Naive thymus-derived CD8-positive, alpha-beta T cell (primary cell): ENCODE measurements around the gene CHTF18. TPM values are rescaled to one million over a fixed set of nuclear protein-coding genes. Genes with fewer than 3 reads are reported as not detected.
"Not testable (repeated sequence)": the region's sequence is repeated elsewhere in the genome, so short reads cannot be mapped to it uniquely, and the experiment has no call there.

Experiments
- ATAC-seq, 2 donors: fragments of 150-1000 bp; cut with Tn5 transposase in 1 of 2; sonication (Bioruptor Pico), chemical (Tn5 transposase) in 1 of 2; 1 replicate in 1 of 2; 2 replicates in 1 of 2; pipeline ENCODE4 v1.10.0; 2021; ENCODE audit warnings: mild to moderate bottlenecking in 2 of 2, moderate library complexity in 2 of 2
- POLR2A ChIA-PET: fragments of 350-600 bp; sonication (Branson Sonifier 250); formaldehyde crosslinking; loops from one replicate; lab custom pipeline; 2021; ENCODE audit warnings: antibody characterized with exemption; lab: Charles Lee
- DNase-seq, 10 donors: peaks; one replicate each; pipeline versions ENCODE4 v3.0.0 to v3.0.0-alpha.2; 2020 to 2022
- H3K27ac Mint-ChIP-seq, 10 donors: one replicate each; pipeline ENCODE4 v1.8.0; 2020 to 2022; ENCODE audit warnings: mild to moderate bottlenecking in 10 of 10, mixed read lengths in 10 of 10, moderate library complexity in 4 of 10, inconsistent platforms in 1 of 10
- H3K27me3 Mint-ChIP-seq, 5 donors: one replicate each; pipeline ENCODE4 v1.8.0; 2021 to 2022; ENCODE audit warnings: mixed read lengths in 5 of 5
- H3K36me3 Mint-ChIP-seq, 3 donors: one replicate each; pipeline ENCODE4 v1.8.0; 2020 to 2022; ENCODE audit warnings: mixed read lengths in 3 of 3, mild to moderate bottlenecking in 2 of 3, inconsistent platforms in 1 of 3
- H3K4me1 Mint-ChIP-seq, 4 donors: one replicate each; pipeline ENCODE4 v1.8.0; 2021 to 2022; ENCODE audit warnings: mixed read lengths in 4 of 4
- H3K4me3 Mint-ChIP-seq, 10 donors: one replicate each; pipeline ENCODE4 v1.8.0; 2020 to 2022; ENCODE audit warnings: mild to moderate bottlenecking in 10 of 10, mixed read lengths in 10 of 10, moderate library complexity in 6 of 10, inconsistent platforms in 1 of 10
- H3K9me3 Mint-ChIP-seq, 9 donors: one replicate each; pipeline ENCODE4 v1.8.0; 2020 to 2022; ENCODE audit warnings: mixed read lengths in 9 of 9, mild to moderate bottlenecking in 3 of 9, inconsistent platforms in 1 of 9, moderate library complexity in 1 of 9
- polyA plus RNA-seq, 3 donors: library from polyadenylated mRNA; unstranded; fragments of 300-500 nt; fragmentation: Illumina TruSeq; gene quantifications; one replicate each; pipeline ENCODE4 v1.2.3, GENCODE V29; 2021
- total RNA-seq, 8 experiments: library from RNA in 2 of 8; stranded (reverse) in 2 of 8; gene quantifications; one replicate each; pipeline ENCODE4 v1.2.3 and lab custom pipeline; 2021 to 2026

The CHTF18 gene
- total and polyA plus RNA-seq, 5 experiments from 2014 or later: 3.5 to 54.3 (median 4.3) TPM

GRCh38 chr16:770411-770810, 18.0 kb upstream of the CHTF18 start:
- DNase-seq (no peak), ATAC-seq (no peak)
- H3K27ac Mint-ChIP-seq: no peak overlapping the region
- no peaks in the 10 kb centered on the region for H3K9me3 Mint-ChIP-seq
- no peaks in the 10 kb centered on the region for H3K27me3 Mint-ChIP-seq
- H3K36me3 Mint-ChIP-seq: no peaks in the 10 kb centered on the region
- POLR2A ChIA-PET: no interaction called here
- H3K4me3 Mint-ChIP-seq: no peak overlapping the region
- no peaks in the 10 kb centered on the region for H3K4me1 Mint-ChIP-seq

- ATAC-seq (no peak), DNase-seq (no peak)
- Mint-ChIP-seq H3K36me3 (no peaks in the 10 kb centered on the region), H3K9me3 (peaks cover 0 to 1% (median 0%) of the 10 kb centered on the region in 9 donors), H3K4me1 (no peaks in the 10 kb centered on the region), H3K27ac (no peak overlapping the region), H3K27me3 (peaks cover 0 to 5% (median 3%) of the 10 kb centered on the region in 5 donors), H3K4me3 (no peak overlapping the region)
- POLR2A ChIA-PET: no interaction called here
Measured at GRCh38 chr16:772959-773358, 15.5 kb upstream of the CHTF18 start.

GRCh38 chr16:774086-775001, 14.1 kb upstream of the CHTF18 start:
- Mint-ChIP-seq H3K9me3 (peaks cover 0 to 1% (median 0%) of the 10 kb centered on the region in 9 donors), H3K36me3 (no peaks in the 10 kb centered on the region), H3K27ac (no peak overlapping the region), H3K4me3 (no peak overlapping the region), H3K4me1 (no peaks in the 10 kb centered on the region), H3K27me3 (peaks cover 0 to 6% (median 3%) of the 10 kb centered on the region in 5 donors)
- ATAC-seq (no peak), DNase-seq (no peak)
- POLR2A ChIA-PET: no interaction called here

- no peak for ATAC-seq
- H3K9me3 Mint-ChIP-seq: peaks cover 0 to 1% (median 0%) of the 10 kb centered on the region in 9 donors
Measured at GRCh38 chr16:775236-775796, 13.1 kb upstream of the CHTF18 start.

GRCh38 chr16:776298-776697, 12.1 kb upstream of the CHTF18 start:
- H3K36me3 Mint-ChIP-seq, H3K4me1 Mint-ChIP-seq, H3K27me3 Mint-ChIP-seq, H3K9me3 Mint-ChIP-seq, DNase-seq, POLR2A ChIA-PET, H3K27ac Mint-ChIP-seq, ATAC-seq, H3K4me3 Mint-ChIP-seq: not testable (repeated sequence)

More at GRCh38 chr16:775236-775796, 13.1 kb upstream of the CHTF18 start:
- POLR2A ChIA-PET: no interaction called here
- DNase-seq: no peak
- H3K4me3 Mint-ChIP-seq: no peak overlapping the region
- H3K27ac Mint-ChIP-seq: no peak overlapping the region
- H3K36me3 Mint-ChIP-seq: no peaks in the 10 kb centered on the region
- H3K27me3 Mint-ChIP-seq: peaks cover 0 to 6% (median 3%) of the 10 kb centered on the region in 5 donors
- no peaks in the 10 kb centered on the region for H3K4me1 Mint-ChIP-seq

GRCh38 chr16:776824-777223, 11.6 kb upstream of the CHTF18 start:
- H3K27ac Mint-ChIP-seq: peak overlapping the region in 1 of 10 donors; percentile 40
- H3K4me3 Mint-ChIP-seq: no peak overlapping the region
- peaks cover 0 to 1% (median 0%) of the 10 kb centered on the region in 9 donors for H3K9me3 Mint-ChIP-seq
- H3K36me3 Mint-ChIP-seq: no peaks in the 10 kb centered on the region
- DNase-seq (no peak), ATAC-seq (no peak)
- peaks cover 0 to 6% (median 3%) of the 10 kb centered on the region in 5 donors for H3K27me3 Mint-ChIP-seq
- no peaks in the 10 kb centered on the region for H3K4me1 Mint-ChIP-seq
- POLR2A ChIA-PET: no interaction called here

GRCh38 chr16:777826-778225, 10.6 kb upstream of the CHTF18 start:
- POLR2A ChIA-PET: no interaction called here
- no peaks in the 10 kb centered on the region for H3K36me3 Mint-ChIP-seq
- ATAC-seq: no peak
- DNase-seq: no peak
- H3K27me3 Mint-ChIP-seq: peaks cover 0 to 6% (median 3%) of the 10 kb centered on the region in 5 donors
- H3K4me1 Mint-ChIP-seq: no peaks in the 10 kb centered on the region
- peak overlapping the region in 2 of 10 donors; percentile 71 to 76 for H3K27ac Mint-ChIP-seq
- peaks cover 0 to 1% (median 0%) of the 10 kb centered on the region in 9 donors for H3K9me3 Mint-ChIP-seq
- no peak overlapping the region for H3K4me3 Mint-ChIP-seq

- ATAC-seq: no peak
- POLR2A ChIA-PET: no interaction called here
- Mint-ChIP-seq H3K27ac (peak overlapping the region in 1 of 10 donors; percentile 53), H3K27me3 (peaks cover 0 to 6% (median 3%) of the 10 kb centered on the region in 5 donors), H3K9me3 (peaks cover 0 to 1% (median 0%) of the 10 kb centered on the region in 9 donors), H3K4me1 (no peaks in the 10 kb centered on the region), H3K4me3 (no peak overlapping the region), H3K36me3 (no peaks in the 10 kb centered on the region)
- no peak for DNase-seq
Measured at GRCh38 chr16:778447-778846, 10.0 kb upstream of the CHTF18 start.

GRCh38 chr16:778909-779527, 9.4 kb upstream of the CHTF18 start:
- DNase-seq: no peak
- ATAC-seq: no peak
- POLR2A ChIA-PET: no interaction called here
- peaks cover 0 to 1% (median 0%) of the 10 kb centered on the region in 9 donors for H3K9me3 Mint-ChIP-seq
- no peaks in the 10 kb centered on the region for H3K4me1 Mint-ChIP-seq
- H3K36me3 Mint-ChIP-seq: no peaks in the 10 kb centered on the region
- H3K27me3 Mint-ChIP-seq: peaks cover 0 to 6% (median 3%) of the 10 kb centered on the region in 5 donors
- H3K4me3 Mint-ChIP-seq: no peak overlapping the region
- no peak overlapping the region for H3K27ac Mint-ChIP-seq

GRCh38 chr16:779561-779960, 8.9 kb upstream of the CHTF18 start:
- Mint-ChIP-seq H3K4me3 (no peak overlapping the region), H3K9me3 (peaks cover 0 to 1% (median 0%) of the 10 kb centered on the region in 9 donors), H3K27ac (no peak overlapping the region), H3K27me3 (peaks cover 0 to 6% (median 3%) of the 10 kb centered on the region in 5 donors), H3K36me3 (no peaks in the 10 kb centered on the region), H3K4me1 (no peaks in the 10 kb centered on the region)
- DNase-seq: no peak
- ATAC-seq: no peak
- POLR2A ChIA-PET: no interaction called here

GRCh38 chr16:780296-780695, 8.1 kb upstream of the CHTF18 start:
- no peak for ATAC-seq
- H3K27me3 Mint-ChIP-seq: peaks cover 0 to 6% (median 3%) of the 10 kb centered on the region in 5 donors
- H3K4me1 Mint-ChIP-seq: peaks cover 0 to 5% (median 0%) of the 10 kb centered on the region in 4 donors
- no peak for DNase-seq
- H3K27ac Mint-ChIP-seq: no peak overlapping the region
- H3K36me3 Mint-ChIP-seq: no peaks in the 10 kb centered on the region
- peaks cover 0 to 1% (median 0%) of the 10 kb centered on the region in 9 donors for H3K9me3 Mint-ChIP-seq
- POLR2A ChIA-PET: no interaction called here
- H3K4me3 Mint-ChIP-seq: no peak overlapping the region

GRCh38 chr16:781346-782010, 6.9 kb upstream of the CHTF18 start:
- ATAC-seq (no peak), DNase-seq (no peak)
- POLR2A ChIA-PET: no interaction called here
- Mint-ChIP-seq H3K27me3 (peaks cover 0 to 6% (median 3%) of the 10 kb centered on the region in 5 donors), H3K9me3 (peaks cover 0 to 1% (median 0%) of the 10 kb centered on the region in 9 donors), H3K36me3 (peaks cover 0 to 3% (median 0%) of the 10 kb centered on the region in 3 donors), H3K4me3 (no peak overlapping the region), H3K27ac (no peak overlapping the region), H3K4me1 (peaks cover 0 to 8% (median 1%) of the 10 kb centered on the region in 4 donors)
